ENCODE results near the gene NFKB2. TPM values are rescaled to one million over a fixed set of nuclear protein-coding genes. Genes with fewer than 3 reads are reported as not detected.
A peak's percentile ranks its signal among the peaks of the same experiment; 100 is the strongest.

NFKB2 gene
- total RNA-seq, 1 donor from 2014 or later = 89.2 TPM

GRCh38 chr10:102389894-102390293, 5.6 kb upstream of the NFKB2 start:
- DNase-seq (ENCODE audit: low spot score in 2 of 2) = no peak
- no peak overlapping the region for H3K27ac ChIP-seq
- no peak for TF ChIP-seq CTCF (IDR thresholded peaks at IDR 0.05)
- no peaks in the 10 kb centered on the region for H3K9me3 ChIP-seq
- no peaks in the 10 kb centered on the region for H3K27me3 ChIP-seq
- H3K36me3 ChIP-seq = no peaks in the 10 kb centered on the region
- no peak overlapping the region for H3K4me3 ChIP-seq
- intact Hi-C loops (cut with DNase I) = loop anchor here (1.0 kb wide), 1 partner anchor 87 kb away; no protein-coding TSS in a partner anchor
- H3K4me1 ChIP-seq = peaks cover 0 to 6% of the 10 kb centered on the region in 2 donors

- Histone ChIP-seq H3K9me3 (no peaks in the 10 kb centered on the region), H3K27ac (no peak overlapping the region), H3K4me3 (no peak overlapping the region), H3K36me3 (peaks cover 0 to under 1% of the 10 kb centered on the region in 2 donors), H3K27me3 (no peaks in the 10 kb centered on the region), H3K4me1 (peaks cover 8 to 16% of the 10 kb centered on the region in 2 donors)
- no peak for TF ChIP-seq CTCF (IDR thresholded peaks at IDR 0.05)
- DNase-seq (ENCODE audit: low spot score in 2 of 2) = no peak
- intact Hi-C loops (cut with DNase I) = loop anchor here (2.0 kb wide), 1 partner anchor 190 kb away; no protein-coding TSS in a partner anchor
These were observed 3.2 kb upstream of the NFKB2 start for GRCh38 chr10:102392306-102392705.

GRCh38 chr10:102393411-102394078, 2.0 kb upstream of the NFKB2 start:
- Histone ChIP-seq H3K36me3 (peaks cover 3 to 12% of the 10 kb centered on the region in 2 donors), H3K4me3 (peak overlapping the region; percentile 65 to 85), H3K4me1 (peaks cover 8 to 16% of the 10 kb centered on the region in 2 donors), H3K27me3 (no peaks in the 10 kb centered on the region), H3K27ac (peak overlapping the region; percentile 89 to 97), H3K9me3 (no peaks in the 10 kb centered on the region)
- DNase-seq (ENCODE audit: low spot score in 2 of 2) = no peak
- intact Hi-C loops (cut with DNase I) = loop anchor here (1.0 to 2.0 kb wide), 3 partner anchors 29 to 189 kb away; no protein-coding TSS in a partner anchor
- TF ChIP-seq CTCF (IDR thresholded peaks at IDR 0.05) = peak in 1 of 3 experiments; percentile 92

- intact Hi-C loops (cut with DNase I) = loop anchor here (1.0 to 2.0 kb wide), 2 partner anchors 28 to 85 kb away; no protein-coding TSS in a partner anchor
- no peaks in the 10 kb centered on the region for H3K27me3 ChIP-seq
- peaks cover 8 to 23% of the 10 kb centered on the region in 2 donors for H3K4me1 ChIP-seq
- peak; percentile 82 to 97 for DNase-seq (ENCODE audit: low spot score in 2 of 2)
- peak in 2 of 3 experiments; percentile 94 to 99 for TF ChIP-seq CTCF (IDR thresholded peaks at IDR 0.05)
- H3K36me3 ChIP-seq = peaks cover 4 to 12% of the 10 kb centered on the region in 2 donors
- H3K27ac ChIP-seq = peak overlapping the region; percentile 89 to 97
- H3K4me3 ChIP-seq = peak overlapping the region; percentile 65 to 85
- no peaks in the 10 kb centered on the region for H3K9me3 ChIP-seq
These were observed 1.3 kb upstream of the NFKB2 start for GRCh38 chr10:102394079-102394800.

GRCh38 chr10:102394801-102395399, 605 bp upstream of the NFKB2 start:
- intact Hi-C loops (cut with DNase I) = loop anchor here (1.0 to 2.0 kb wide), 5 partner anchors 27 to 243 kb away; partner anchors contain the start of genes GBF1, NOLC1 and SUFU
- no peak for DNase-seq (ENCODE audit: low spot score in 2 of 2)
- Histone ChIP-seq H3K27me3 (no peaks in the 10 kb centered on the region), H3K4me1 (peaks cover 12 to 27% of the 10 kb centered on the region in 2 donors), H3K36me3 (peaks cover 4 to 12% of the 10 kb centered on the region in 2 donors), H3K9me3 (no peaks in the 10 kb centered on the region), H3K27ac (peak overlapping the region; percentile 89 to 97), H3K4me3 (peak overlapping the region; percentile 65 to 85)
- TF ChIP-seq CTCF (IDR thresholded peaks at IDR 0.05) = no peak
